Measurements from ENCODE around the gene CNTNAP3B.
"Not testable (repeated sequence)": the region's sequence is repeated elsewhere in the genome, so short reads cannot be mapped to it uniquely, and the experiment has no call there.

- not testable (repeated sequence) for TF ChIP-seq CTCF, EZH2 (IDR thresholded peaks at IDR 0.05)
Measured at GRCh38 chr9:41898720-41899343, 230.4 kb downstream of the CNTNAP3B start.
